Adipocyte (in vitro differentiated cells): Measurements from ENCODE around the gene GLTPD2.

Experiments used
- DNase-seq: peaks from one replicate; pipeline ENCODE4 v3.0.0-alpha.2; 2015; ENCODE audit warnings: low read depth
- H3K27me3 ChIP-seq: replicated peaks from 2 replicates; pipeline ENCODE4 v1.7.0; 2013; ENCODE audit warnings: mild to moderate bottlenecking, low read length, moderate library complexity; ENCODE audit not compliant: control insufficient read depth, insufficient read depth
- H3K36me3 ChIP-seq: 2 replicates; pipeline ENCODE4 v1.7.0; 2013; ENCODE audit warnings: low read length, mild to moderate bottlenecking, moderate library complexity; ENCODE audit not compliant: control insufficient read depth, insufficient read depth, severe bottlenecking
- H3K4me1 ChIP-seq: 2 replicates; pipeline ENCODE4 v1.7.0; 2013; ENCODE audit warnings: mild to moderate bottlenecking, low read length, moderate library complexity; ENCODE audit not compliant: control insufficient read depth, insufficient read depth
- H3K4me3 ChIP-seq: 2 replicates; pipeline ENCODE4 v1.7.0; 2013; ENCODE audit warnings: mild to moderate bottlenecking, low read length, moderate library complexity
- H3K9ac ChIP-seq: 2 replicates; pipeline ENCODE4 v1.7.0; 2013; ENCODE audit warnings: mild to moderate bottlenecking, low read length, moderate library complexity
- H3K9me3 ChIP-seq: 2 replicates; pipeline ENCODE4 v1.7.0; 2013; ENCODE audit warnings: mild to moderate bottlenecking, low read length, moderate library complexity; ENCODE audit not compliant: control insufficient read depth

The GLTPD2 gene

DNA sequence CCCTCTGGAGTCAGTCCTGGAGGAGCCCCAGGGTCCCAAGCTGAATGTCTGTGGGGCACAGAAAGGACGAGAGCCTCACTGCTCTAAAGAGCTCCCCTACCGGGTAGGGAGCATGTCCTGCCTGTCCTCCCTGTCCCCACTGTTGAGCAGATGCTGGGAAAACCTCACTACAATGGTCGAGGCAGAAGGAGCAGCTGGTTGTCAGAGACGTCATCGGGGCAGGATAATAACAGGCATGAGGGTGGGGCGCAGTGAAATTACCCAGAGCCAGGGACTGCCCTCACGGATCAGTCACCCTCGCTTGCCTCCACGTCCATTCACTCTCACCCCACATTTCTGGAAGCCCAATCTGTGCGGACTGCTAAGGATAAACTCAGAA lies 16.5 kb upstream of the GLTPD2 start:
- Histone ChIP-seq H3K9ac (no peak overlapping the region), H3K4me3 (no peak overlapping the region), H3K27me3 (peaks cover 31% of the 10 kb centered on the region), H3K36me3 (no peaks in the 10 kb centered on the region), H3K9me3 (no peaks in the 10 kb centered on the region), H3K4me1 (no peaks in the 10 kb centered on the region)
- DNase-seq = no peak

DNA sequence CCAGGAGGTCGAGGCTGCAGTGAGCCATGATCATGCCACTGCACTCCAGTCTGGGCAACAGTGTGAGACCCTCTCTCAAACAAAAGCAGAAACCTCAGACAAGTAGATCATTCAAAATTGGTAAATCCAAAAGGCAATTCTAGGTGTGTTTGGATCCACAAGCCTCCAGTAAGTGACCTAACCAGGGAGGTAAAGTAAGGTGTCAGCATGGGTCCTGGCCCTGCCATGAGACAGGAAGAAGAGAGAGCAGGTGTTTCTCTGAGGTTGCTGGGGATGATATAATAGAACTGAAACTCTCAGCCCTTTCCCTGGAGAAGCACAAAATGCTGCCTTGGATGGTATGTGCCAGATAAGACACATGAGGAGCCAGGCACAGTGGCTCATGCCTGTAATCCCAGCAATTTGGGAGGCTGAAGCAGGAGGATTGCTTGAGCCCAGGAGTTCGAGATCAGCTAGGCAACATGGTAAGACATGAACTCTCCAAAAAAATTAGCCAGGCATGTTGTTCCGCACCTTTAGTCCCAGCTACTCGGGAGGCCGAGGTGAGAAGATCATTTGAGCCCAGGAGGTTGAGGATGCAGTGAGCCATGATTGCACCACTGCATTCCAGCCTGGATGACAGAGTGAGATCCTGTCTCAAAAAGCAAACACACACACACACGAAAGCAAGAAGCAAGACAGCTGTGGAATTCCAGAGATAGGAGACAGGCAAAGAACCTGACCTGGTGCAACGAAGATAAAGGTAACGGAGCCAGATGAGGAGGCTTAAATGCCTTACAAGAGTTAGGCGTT lies 10.6 kb upstream of the GLTPD2 start:
- DNase-seq = no peak
- H3K4me3 ChIP-seq = no peak overlapping the region

DNA sequence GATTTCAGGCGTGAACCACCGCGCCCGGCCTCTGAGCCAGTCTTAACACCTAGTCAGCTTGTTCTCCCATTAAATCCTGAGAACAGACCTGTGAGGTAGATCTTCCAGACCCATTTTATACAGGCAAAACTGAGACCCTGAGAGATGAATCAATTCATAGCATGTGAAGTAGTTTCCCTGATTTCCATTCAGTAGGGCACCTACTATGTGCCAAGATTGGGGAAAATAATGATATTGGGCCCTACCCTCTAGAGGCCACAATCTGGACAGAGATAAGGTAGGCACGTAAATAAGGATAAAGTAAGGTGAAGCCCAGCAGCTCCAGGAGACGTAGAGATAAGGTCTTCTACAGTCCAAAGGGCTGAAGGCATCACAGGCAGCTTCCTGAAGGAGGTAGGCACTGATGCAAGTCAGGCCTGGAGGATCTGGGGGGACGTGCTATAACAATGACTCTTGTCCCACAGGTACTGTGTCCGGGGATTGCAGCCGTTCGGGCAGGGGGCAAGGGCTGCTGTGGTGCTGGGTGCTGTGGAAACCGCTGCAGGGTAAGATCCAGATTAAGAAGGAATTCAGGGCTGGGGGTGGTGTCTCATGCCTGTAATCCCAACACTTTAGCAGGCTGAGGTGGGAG lies 8.3 kb upstream of the GLTPD2 start:
- Histone ChIP-seq H3K9ac (no peak overlapping the region), H3K9me3 (no peaks in the 10 kb centered on the region), H3K27me3 (peaks cover 50% of the 10 kb centered on the region), H3K4me1 (peaks cover 3% of the 10 kb centered on the region), H3K36me3 (no peaks in the 10 kb centered on the region), H3K4me3 (no peak overlapping the region)
- DNase-seq = no peak

More for the DNA sequence above, 10.6 kb upstream of the GLTPD2 start:
- Histone ChIP-seq H3K4me1 (no peaks in the 10 kb centered on the region), H3K36me3 (no peaks in the 10 kb centered on the region), H3K9me3 (no peaks in the 10 kb centered on the region), H3K9ac (no peak overlapping the region), H3K27me3 (peaks cover 46% of the 10 kb centered on the region)

DNA sequence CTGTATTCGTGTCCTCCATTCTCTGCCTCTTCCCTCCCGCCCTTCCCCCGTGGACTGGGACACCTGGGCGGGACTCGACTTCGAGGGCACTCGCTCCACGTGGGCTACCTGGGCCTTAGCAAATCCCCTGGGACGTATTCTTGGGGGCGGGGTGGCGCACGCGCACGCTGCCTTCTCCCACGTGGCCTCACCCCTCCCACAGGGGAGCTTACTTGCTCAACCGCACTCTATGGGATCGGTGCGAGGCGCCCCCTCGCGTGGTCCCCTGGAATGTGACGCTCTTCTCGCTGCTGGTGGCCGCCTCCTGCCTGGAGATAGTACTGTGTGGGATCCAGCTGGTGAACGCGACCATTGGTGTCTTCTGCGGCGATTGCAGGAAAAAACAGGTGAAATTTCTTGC lies 6.1 kb upstream of the GLTPD2 start:
- no peak for DNase-seq
- no peak overlapping the region for H3K9ac ChIP-seq
- peaks cover 18% of the 10 kb centered on the region for H3K4me1 ChIP-seq
- H3K4me3 ChIP-seq = no peak overlapping the region
- no peaks in the 10 kb centered on the region for H3K36me3 ChIP-seq
- no peaks in the 10 kb centered on the region for H3K9me3 ChIP-seq
- peaks cover 46% of the 10 kb centered on the region for H3K27me3 ChIP-seq

DNA sequence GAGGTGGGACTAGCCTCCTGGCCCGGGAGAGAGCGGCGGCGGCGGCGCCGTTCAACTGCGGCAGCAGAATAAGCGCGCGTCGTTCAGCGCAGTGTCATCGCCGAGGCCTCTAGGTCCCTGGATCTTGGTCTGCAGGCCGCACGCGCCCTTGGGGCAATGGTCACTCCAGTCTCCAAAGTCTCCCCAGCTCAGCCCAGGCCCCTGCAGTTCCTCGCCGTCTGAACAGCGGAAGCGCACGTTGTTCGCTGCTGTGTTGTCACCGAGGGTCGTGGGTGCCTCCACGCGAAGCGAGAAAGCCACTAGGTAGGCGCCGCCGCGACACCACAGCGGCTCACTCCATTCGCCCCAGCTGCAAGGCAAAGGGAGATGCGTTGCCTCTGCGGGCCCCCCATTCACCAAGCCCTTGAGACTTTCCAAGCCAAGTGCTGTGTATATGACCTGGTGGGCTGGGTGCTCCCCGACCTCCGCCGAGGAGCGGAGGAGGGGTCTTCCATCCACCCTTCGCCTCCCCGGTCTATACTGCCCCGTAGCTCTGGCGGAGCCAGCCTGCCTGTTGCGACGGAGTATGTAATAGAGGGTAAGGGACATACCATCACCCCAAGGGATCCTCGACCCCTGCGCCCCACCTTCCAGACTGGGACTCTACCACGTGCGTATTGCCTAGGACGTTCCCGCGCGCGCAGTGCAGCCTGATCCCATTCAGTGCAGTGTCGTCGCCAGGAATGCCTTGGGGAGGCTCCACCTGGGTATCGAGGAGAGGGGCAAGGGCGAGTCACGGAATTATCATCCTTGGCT lies 3.3 kb upstream of the GLTPD2 start:
- Histone ChIP-seq H3K36me3 (no peaks in the 10 kb centered on the region), H3K27me3 (peaks cover 33% of the 10 kb centered on the region), H3K9me3 (no peaks in the 10 kb centered on the region), H3K9ac (peak overlapping the region; percentile 14), H3K4me3 (peak overlapping the region; percentile 54), H3K4me1 (peaks cover 28% of the 10 kb centered on the region)
- no peak for DNase-seq

DNA sequence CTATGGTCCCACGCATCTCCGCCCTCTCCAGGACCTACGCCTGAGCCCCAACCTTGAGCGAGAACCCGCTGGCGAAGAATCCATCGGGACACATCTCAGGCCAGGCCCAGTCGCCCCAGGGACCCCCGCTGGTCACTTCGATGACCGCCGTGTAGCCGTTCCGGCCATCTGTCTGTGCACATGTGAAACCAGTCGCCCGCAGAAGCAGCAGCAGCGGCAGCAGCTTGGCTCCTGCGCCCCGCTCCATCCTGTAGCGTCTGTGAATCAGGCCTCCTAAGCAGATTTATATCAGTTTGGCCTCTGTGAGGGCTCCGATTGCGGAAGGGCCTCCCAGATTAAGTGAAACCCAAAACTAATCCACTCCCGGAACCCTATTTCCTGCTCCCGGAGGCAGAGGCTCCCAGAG lies 2.7 kb upstream of the GLTPD2 start, which contains the start of gene VMO1:
Gene VMO1 (minus strand): TSS at position 259 of the 406 bp plus-strand sequence. CDS start 12 bp downstream, at position 247.
- H3K9ac ChIP-seq = peak within 1 kb of the TSS; percentile 14
- no peaks in the 10 kb centered on the region for H3K36me3 ChIP-seq
- DNase-seq = peak; percentile 68
- peak within 1 kb of the TSS; percentile 54 for H3K4me3 ChIP-seq
- peaks cover 29% of the 10 kb centered on the region for H3K27me3 ChIP-seq
- H3K4me1 ChIP-seq = peaks cover 31% of the 10 kb centered on the region
- H3K9me3 ChIP-seq = no peaks in the 10 kb centered on the region

DNA sequence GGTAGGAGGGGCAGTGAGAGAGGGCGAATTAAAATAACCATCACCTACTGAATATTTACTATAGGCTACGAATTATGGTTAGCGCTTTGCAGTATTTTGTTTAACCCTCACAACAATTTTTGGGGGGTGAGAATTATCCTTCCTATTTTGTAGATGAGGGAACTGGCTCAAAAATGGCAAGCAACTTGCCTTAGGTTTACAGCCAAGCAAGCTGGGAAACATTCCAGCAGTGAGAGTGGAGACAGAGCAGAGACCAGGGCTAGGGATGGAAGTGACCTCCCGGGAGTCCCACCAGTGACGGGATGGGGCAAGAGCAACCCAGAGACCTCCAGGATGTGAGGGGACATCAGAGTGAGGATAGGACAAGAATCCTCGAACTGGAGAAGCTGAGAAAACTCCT lies 2.2 kb upstream of the GLTPD2 start:
- peak; percentile 30 for DNase-seq
- H3K9ac ChIP-seq = peak overlapping the region; percentile 14
- H3K27me3 ChIP-seq = peaks cover 29% of the 10 kb centered on the region
- H3K4me3 ChIP-seq = peak overlapping the region; percentile 54
- H3K36me3 ChIP-seq = no peaks in the 10 kb centered on the region
- no peaks in the 10 kb centered on the region for H3K9me3 ChIP-seq
- peaks cover 31% of the 10 kb centered on the region for H3K4me1 ChIP-seq

DNA sequence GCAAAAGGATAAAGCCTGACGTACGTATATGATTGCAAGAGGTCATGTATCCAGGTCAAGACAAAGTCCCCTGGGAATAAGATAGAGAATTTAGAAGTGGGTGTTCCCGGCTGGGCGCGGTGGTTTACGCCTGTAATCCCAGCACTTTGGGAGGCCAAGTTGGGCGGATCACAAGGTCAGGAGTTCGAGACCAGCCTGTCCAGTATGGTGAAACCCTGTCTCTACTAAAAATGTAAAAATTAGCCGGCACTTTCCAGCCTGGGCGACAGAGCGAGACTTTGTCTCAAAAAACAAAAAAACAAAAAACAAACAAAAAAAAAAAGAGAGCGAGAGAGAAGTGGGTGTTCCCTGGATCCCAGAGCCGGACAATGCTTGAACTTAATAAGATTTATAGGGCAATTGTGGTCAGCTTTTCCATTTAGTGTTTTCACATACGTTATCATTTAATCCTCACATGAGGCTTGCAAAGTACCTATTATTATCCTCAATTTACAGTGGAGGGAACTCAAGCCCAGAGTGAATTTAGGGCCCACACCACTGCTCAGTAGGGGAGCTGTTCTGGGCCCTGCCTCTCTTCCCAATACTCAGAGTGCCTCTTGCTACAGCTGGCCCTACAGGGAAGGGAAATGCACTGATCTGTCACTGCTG lies 481 bp upstream of the GLTPD2 start:
- Histone ChIP-seq H3K4me3 (no peak overlapping the region), H3K4me1 (peaks cover 31% of the 10 kb centered on the region), H3K9ac (no peak overlapping the region), H3K27me3 (peaks cover 18% of the 10 kb centered on the region), H3K9me3 (no peaks in the 10 kb centered on the region), H3K36me3 (no peaks in the 10 kb centered on the region)
- DNase-seq = no peak

DNA sequence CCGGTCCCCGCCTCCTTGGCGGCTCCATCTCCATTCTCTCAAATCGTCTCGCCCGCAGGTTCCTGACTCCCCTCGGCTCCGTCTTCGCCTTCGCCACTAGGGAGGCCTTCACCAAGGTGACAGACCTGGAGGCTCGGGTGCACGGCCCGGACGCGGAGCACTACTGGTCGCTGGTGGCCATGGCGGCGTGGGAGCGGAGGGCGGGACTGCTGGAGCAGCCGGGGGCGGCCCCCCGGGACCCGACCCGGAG lies 862 bp downstream of the GLTPD2 start:
- Histone ChIP-seq H3K27me3 (peaks cover 8% of the 10 kb centered on the region), H3K36me3 (no peaks in the 10 kb centered on the region), H3K4me3 (peak overlapping the region; percentile 79), H3K4me1 (peaks cover 31% of the 10 kb centered on the region), H3K9ac (peak overlapping the region; percentile 89), H3K9me3 (no peaks in the 10 kb centered on the region)
- DNase-seq = no peak

DNA sequence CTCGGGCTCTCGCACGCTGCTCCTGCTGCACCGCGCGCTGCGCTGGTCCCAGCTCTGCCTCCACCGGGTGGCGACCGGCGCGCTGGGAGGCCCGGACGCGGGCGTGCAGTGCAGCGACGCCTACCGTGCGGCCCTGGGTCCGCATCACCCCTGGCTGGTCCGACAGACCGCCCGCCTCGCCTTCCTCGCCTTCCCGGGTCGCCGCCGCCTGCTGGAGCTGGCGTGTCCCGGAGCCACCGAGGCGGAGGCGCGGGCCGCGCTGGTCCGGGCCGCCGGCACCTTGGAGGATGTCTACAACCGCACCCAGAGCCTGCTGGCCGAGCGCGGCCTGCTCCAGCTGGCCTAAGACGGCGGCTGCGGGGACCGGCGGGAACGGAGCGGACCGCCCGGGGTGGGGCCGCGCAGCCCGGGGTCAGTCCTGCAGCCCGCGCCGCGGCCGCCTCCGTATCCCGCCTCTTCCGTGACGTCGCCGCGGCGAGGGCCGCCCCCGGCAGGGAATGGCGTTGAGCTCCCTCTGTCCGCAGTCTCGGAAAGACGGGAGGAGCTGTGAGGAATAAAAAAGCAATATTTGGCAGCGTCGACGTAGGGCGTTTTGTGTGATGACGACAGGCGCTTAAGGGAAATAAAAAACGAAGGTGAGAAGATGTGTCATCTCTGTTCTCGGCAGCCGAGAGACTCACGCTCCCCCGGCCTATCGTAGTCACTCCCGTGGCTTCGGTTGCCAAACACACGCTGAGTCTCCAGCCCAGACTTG lies 1.4 kb downstream of the GLTPD2 start:
- no peaks in the 10 kb centered on the region for H3K36me3 ChIP-seq
- peak overlapping the region; percentile 89 for H3K9ac ChIP-seq
- H3K4me1 ChIP-seq = peaks cover 31% of the 10 kb centered on the region
- peak; percentile 94 for DNase-seq
- peaks cover 7% of the 10 kb centered on the region for H3K27me3 ChIP-seq
- H3K4me3 ChIP-seq = peak overlapping the region; percentile 79
- H3K9me3 ChIP-seq = no peaks in the 10 kb centered on the region
